ENCODE results near the gene CALB2. TPM values are rescaled to one million over a fixed set of nuclear protein-coding genes. Genes with fewer than 3 reads are reported as not detected.

The CALB2 gene
- total RNA-seq, 2 experiments from 2014 or later: not detected

DNA sequence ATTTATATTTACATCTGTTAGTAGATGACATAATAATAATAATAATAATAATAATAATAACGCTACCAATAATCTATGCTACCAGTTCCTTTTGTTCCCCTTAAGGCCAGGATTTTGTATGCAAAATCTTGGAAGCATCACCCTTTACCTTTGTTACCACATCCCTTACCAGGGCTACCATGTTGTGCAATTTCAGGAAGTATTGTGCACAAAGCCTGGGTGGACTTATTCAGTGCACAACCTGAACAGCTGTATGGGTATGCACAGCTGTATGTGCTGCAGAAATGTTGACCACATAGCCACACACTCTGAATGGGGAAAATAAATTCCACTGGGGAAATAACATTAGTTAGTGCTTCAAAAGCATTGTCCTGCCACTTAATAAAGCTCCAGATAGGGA lies 19.9 kb upstream of the CALB2 start:
- ChIA-PET POLR2A (no interaction called here), CTCF (ENCODE audit: unreplicated experiment) (no interaction called here)
- Histone ChIP-seq H3K36me3 (ENCODE audit: insufficient read depth, low read length) (no peaks in the 10 kb centered on the region), H3K4me1 (ENCODE audit: insufficient read depth, low read length, poor library complexity, severe bottlenecking) (no peaks in the 10 kb centered on the region), H4K20me1 (ENCODE audit: insufficient read depth, low read length) (no peaks in the 10 kb centered on the region), H2AFZ (ENCODE audit: low read length) (no peak overlapping the region), H3K9me2 (ENCODE audit: insufficient read depth, low read length) (no peaks in the 10 kb centered on the region), H3K27ac (ENCODE audit: low read depth, low read length, poor library complexity, severe bottlenecking) (no peak overlapping the region), H3K4me3 (ENCODE audit: low read depth, low read length, poor library complexity, severe bottlenecking) (no peak overlapping the region), H3K9me3 (ENCODE audit: low read length) (no peaks in the 10 kb centered on the region), H3K79me2 (ENCODE audit: insufficient read depth, low read depth, low read length) (no peaks in the 10 kb centered on the region), H3K4me2 (ENCODE audit: low read length) (no peak overlapping the region)
- TF ChIP-seq EZH2phosphoT487 (IDR thresholded peaks at IDR 0.05; ENCODE audit: borderline replicate concordance, low read depth, low read length): no peak
- TF ChIP-seq, protein P1, sequence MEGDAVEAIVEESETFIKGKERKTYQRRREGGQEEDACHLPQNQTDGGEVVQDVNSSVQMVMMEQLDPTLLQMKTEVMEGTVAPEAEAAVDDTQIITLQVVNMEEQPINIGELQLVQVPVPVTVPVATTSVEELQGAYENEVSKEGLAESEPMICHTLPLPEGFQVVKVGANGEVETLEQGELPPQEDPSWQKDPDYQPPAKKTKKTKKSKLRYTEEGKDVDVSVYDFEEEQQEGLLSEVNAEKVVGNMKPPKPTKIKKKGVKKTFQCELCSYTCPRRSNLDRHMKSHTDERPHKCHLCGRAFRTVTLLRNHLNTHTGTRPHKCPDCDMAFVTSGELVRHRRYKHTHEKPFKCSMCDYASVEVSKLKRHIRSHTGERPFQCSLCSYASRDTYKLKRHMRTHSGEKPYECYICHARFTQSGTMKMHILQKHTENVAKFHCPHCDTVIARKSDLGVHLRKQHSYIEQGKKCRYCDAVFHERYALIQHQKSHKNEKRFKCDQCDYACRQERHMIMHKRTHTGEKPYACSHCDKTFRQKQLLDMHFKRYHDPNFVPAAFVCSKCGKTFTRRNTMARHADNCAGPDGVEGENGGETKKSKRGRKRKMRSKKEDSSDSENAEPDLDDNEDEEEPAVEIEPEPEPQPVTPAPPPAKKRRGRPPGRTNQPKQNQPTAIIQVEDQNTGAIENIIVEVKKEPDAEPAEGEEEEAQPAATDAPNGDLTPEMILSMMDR (conservative IDR thresholded peaks at IDR 0.05; ENCODE audit: low read length): no peak
- no TSS peak for BruUV-seq (replicated peaks)
- DNase-seq (ENCODE audit: low spot score): no peak
- intact Hi-C loops (cut with micrococcal nuclease; ENCODE audit: unreplicated experiment): no loop called here

DNA sequence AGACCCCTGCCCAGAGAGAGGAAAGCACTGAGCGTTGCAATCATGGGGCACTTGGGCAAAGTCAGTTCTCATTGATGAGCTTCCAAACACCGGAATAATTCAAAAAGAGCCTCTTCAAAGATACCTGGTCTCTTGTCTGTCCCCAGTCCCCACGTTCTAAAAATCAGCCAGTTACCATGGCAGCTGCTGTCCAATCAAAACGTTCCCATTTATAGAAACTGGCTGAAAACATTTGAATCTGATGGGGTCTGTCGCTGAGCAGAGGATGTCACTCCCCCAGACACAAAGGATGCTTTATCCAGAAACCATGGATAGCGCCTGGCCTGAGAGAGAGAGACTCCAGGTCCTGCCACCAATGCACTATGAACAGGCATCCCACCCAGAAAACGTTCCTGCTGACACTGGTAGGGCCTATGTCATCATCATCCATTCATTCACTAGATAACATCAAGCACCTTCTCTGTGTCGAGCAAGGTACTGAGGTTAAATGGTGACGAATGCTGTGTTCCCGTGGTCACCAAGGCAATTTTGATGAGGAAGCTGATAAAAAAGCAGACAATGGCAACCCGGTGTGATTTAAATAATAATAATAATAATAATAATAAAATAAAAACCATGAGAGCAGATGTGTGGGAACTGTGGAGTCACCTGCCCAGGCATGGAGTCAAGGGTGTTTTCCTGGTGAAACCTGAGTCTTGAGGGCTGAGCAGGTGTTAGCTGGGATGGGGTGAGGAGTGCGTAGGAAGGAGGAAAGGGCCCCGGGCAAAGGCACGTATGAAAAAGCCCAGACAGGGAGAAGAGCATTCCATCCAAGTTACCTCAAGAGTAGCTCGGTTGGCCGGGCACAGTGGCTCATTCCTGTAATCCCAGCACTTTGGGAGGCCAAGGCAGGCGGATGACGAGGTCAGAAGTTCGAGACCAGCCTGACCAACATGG lies 19.0 kb upstream of the CALB2 start:
- intact Hi-C loops (cut with micrococcal nuclease; ENCODE audit: unreplicated experiment): no loop called here
- no peak overlapping the region for H3K27ac ChIP-seq (ENCODE audit: low read depth, low read length, poor library complexity, severe bottlenecking)
- H2AFZ ChIP-seq (ENCODE audit: low read length): no peak overlapping the region
- no peaks in the 10 kb centered on the region for H3K9me2 ChIP-seq (ENCODE audit: insufficient read depth, low read length)
- BruUV-seq (replicated peaks): no TSS peak
- H4K20me1 ChIP-seq (ENCODE audit: insufficient read depth, low read length): no peaks in the 10 kb centered on the region
- ChIA-PET POLR2A (no interaction called here), CTCF (ENCODE audit: unreplicated experiment) (no interaction called here)
- no peaks in the 10 kb centered on the region for H3K9me3 ChIP-seq (ENCODE audit: low read length)
- no peaks in the 10 kb centered on the region for H3K79me2 ChIP-seq (ENCODE audit: insufficient read depth, low read depth, low read length)
- no peak for TF ChIP-seq EZH2phosphoT487 (IDR thresholded peaks at IDR 0.05; ENCODE audit: borderline replicate concordance, low read depth, low read length)
- TF ChIP-seq, protein P1 (conservative IDR thresholded peaks at IDR 0.05; ENCODE audit: low read length): no peak
- no peaks in the 10 kb centered on the region for H3K4me1 ChIP-seq (ENCODE audit: insufficient read depth, low read length, poor library complexity, severe bottlenecking)
- H3K4me3 ChIP-seq (ENCODE audit: low read depth, low read length, poor library complexity, severe bottlenecking): no peak overlapping the region
- DNase-seq (ENCODE audit: low spot score): no peak
- H3K36me3 ChIP-seq (ENCODE audit: insufficient read depth, low read length): no peaks in the 10 kb centered on the region
- H3K4me2 ChIP-seq (ENCODE audit: low read length): no peak overlapping the region

DNA sequence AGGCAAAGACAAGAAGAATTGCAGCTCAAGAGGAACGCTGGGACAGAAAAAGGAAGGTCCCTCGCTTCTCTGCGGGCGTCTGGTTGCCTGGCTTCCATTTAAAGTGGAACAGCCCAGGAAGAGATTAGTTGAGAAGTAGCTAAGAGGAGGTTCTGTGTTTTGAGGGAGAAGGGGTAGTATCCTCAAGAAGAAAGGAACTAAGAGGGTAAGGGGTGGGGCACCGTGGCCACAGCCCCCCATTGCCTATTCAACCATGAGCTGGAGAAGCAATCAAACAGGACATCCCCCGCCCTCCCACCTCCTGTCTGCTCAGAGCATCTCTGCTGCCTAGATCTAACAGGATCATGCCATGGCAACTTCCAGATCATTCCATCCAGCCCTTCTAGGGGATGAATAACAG lies 18.1 kb upstream of the CALB2 start:
- BruUV-seq (replicated peaks): no TSS peak
- CTCF ChIA-PET (ENCODE audit: unreplicated experiment): no interaction called here
- intact Hi-C loops (cut with micrococcal nuclease; ENCODE audit: unreplicated experiment): no loop called here

More for the DNA sequence above, 18.1 kb upstream of the CALB2 start:
- no peaks in the 10 kb centered on the region for H3K9me3 ChIP-seq (ENCODE audit: low read length)
- no peak overlapping the region for H3K4me2 ChIP-seq (ENCODE audit: low read length)
- no peaks in the 10 kb centered on the region for H4K20me1 ChIP-seq (ENCODE audit: insufficient read depth, low read length)
- no peaks in the 10 kb centered on the region for H3K79me2 ChIP-seq (ENCODE audit: insufficient read depth, low read depth, low read length)
- H2AFZ ChIP-seq (ENCODE audit: low read length): no peak overlapping the region
- no peak overlapping the region for H3K4me3 ChIP-seq (ENCODE audit: low read depth, low read length, poor library complexity, severe bottlenecking)
- no peaks in the 10 kb centered on the region for H3K4me1 ChIP-seq (ENCODE audit: insufficient read depth, low read length, poor library complexity, severe bottlenecking)
- H3K9me2 ChIP-seq (ENCODE audit: insufficient read depth, low read length): no peaks in the 10 kb centered on the region
- DNase-seq (ENCODE audit: low spot score): no peak
- H3K36me3 ChIP-seq (ENCODE audit: insufficient read depth, low read length): no peaks in the 10 kb centered on the region
- H3K27ac ChIP-seq (ENCODE audit: low read depth, low read length, poor library complexity, severe bottlenecking): no peak overlapping the region
- POLR2A ChIA-PET: no interaction called here
- TF ChIP-seq, protein P1 (conservative IDR thresholded peaks at IDR 0.05; ENCODE audit: low read length): no peak
- no peak for TF ChIP-seq EZH2phosphoT487 (IDR thresholded peaks at IDR 0.05; ENCODE audit: borderline replicate concordance, low read depth, low read length)
